ENCODE results near the gene AUH.

GRCh38 chr9:91211919-91212318 is 149.8 kb downstream of the AUH start:
- TF ChIP-seq CTCF (IDR thresholded peaks at IDR 0.05): no peak
- no peak for TF ChIP-seq POLR2A (IDR thresholded peaks at IDR 0.05)

All from Peyer's patch (tissue), 4 donors.